HG02610 (cell line): ENCODE measurements around the gene OR2A1.
"Not testable (repeated sequence)": the region's sequence is repeated elsewhere in the genome, so short reads cannot be mapped to it uniquely, and the experiment has no call there.

Experiments
- ATAC-seq: cut with Tn5 transposase; IDR thresholded peaks from one replicate; pipeline ENCODE4 v1.9.1; 2021; ENCODE audit warnings: mild to moderate bottlenecking, moderate library complexity; ENCODE audit not compliant: unreplicated experiment

The OR2A1 gene, protein sequence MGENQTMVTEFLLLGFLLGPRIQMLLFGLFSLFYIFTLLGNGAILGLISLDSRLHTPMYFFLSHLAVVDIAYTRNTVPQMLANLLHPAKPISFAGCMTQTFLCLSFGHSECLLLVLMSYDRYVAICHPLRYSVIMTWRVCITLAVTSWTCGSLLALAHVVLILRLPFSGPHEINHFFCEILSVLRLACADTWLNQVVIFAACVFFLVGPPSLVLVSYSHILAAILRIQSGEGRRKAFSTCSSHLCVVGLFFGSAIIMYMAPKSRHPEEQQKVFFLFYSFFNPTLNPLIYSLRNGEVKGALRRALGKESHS

GRCh38 chr7:144311872-144312469 lies at the start of gene OR2A1:
Gene OR2A1, plus strand, starts transcription at chr7:144312419. Its CDS starts 5,706 bp downstream, at chr7:144318125.
- ATAC-seq, result not testable (repeated sequence)

DNA sequence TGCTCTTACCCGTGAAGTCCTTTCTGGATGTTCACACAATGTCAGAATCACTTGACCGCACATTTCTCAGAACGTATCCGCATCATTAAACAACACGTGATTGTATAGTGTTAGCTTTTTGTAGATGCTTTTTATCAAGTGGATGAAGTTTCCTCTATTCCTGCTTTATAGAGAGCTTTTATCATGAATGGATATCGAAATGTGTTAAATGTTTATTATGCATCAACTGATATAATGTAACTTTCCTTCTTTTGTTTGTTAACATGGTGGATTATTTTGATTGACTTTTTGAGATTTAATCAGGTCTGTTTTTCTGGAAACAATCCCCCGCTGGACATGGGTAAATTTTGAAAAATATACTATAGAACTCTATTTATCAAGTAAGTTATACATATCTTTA lies 47.5 kb upstream of the OR2A1 start, which contains the start of gene OR2A7:
Gene OR2A7, minus strand, starts transcription at position 101 of the 400 bp plus-strand sequence. CDS start 5,164 bp downstream, outside the sequence.
- not testable (repeated sequence) for ATAC-seq

DNA sequence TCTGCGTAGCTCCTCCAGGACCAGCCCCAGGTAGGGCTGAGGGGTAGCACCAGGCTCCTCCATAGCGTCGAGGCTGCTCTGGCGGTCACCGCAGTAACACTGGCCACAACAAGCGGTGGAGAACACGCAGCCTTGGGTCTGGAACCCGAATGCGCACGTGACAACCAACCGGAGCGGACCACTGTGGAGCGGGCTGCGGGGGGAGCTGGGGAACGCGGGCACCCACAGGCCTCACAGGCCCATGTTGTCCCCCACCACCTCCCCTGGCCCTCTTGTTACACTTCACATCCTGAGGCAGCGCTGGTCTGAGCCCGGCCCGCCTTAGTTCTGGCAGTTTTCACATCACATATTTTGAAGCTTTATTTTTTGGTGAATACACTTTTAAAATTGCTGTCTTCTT lies 43.0 kb upstream of the OR2A1 start, which contains the start of gene CTAGE8:
Gene CTAGE8, minus strand, starts transcription at position 101 of the 400 bp plus-strand sequence. Its CDS starts 38 bp downstream, at position 63.
- ATAC-seq, result not testable (repeated sequence)

DNA sequence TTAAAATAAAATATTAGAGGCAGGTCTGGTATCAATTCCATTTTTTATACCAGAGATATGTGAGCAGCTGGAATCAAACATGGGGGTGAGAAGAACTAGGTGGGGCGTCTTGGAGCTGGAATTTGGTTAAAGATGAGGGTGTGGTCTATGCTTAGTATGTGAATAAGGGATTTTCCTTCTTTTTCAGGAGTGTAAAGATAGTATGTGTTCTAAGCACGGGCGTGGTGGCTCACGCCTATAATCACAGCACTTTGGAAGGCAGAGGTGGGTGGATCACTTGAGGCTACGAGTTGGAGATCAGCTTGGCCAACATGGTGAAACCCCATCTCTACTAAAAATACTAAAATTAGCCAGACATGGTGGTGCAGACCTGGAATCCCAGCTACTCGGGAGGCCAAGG lies 36.9 kb upstream of the OR2A1 start:
- not testable (repeated sequence) for ATAC-seq

GRCh38 chr7:144280010-144280409 lies 32.2 kb upstream of the OR2A1 start:
- ATAC-seq, result not testable (repeated sequence)

DNA sequence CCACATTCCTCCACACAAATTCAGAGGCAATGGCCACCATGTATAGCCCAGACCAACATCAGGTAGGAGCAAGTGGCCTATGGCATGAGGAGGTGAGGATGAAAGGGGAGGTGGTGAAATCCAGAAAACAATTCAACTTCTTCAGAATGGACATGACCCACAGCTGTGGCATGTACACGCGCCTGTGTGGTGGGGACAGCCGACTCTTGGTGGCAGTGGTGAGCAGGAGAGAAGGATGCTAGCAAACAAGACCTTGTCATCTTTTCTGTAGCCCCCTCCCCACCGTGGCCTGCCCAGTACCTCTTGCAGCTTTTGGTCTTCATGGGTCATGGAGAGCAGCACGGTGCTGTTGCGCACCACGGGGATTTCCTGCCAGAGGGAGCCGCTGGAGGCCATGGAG lies 30.2 kb upstream of the OR2A1 start:
- ATAC-seq, result not testable (repeated sequence)

- ATAC-seq, result not testable (repeated sequence)
These were observed 29.7 kb upstream of the OR2A1 start for GRCh38 chr7:144282490-144282889.

- ATAC-seq, result not testable (repeated sequence)
These were observed 28.5 kb upstream of the OR2A1 start for GRCh38 chr7:144283716-144284115.

DNA sequence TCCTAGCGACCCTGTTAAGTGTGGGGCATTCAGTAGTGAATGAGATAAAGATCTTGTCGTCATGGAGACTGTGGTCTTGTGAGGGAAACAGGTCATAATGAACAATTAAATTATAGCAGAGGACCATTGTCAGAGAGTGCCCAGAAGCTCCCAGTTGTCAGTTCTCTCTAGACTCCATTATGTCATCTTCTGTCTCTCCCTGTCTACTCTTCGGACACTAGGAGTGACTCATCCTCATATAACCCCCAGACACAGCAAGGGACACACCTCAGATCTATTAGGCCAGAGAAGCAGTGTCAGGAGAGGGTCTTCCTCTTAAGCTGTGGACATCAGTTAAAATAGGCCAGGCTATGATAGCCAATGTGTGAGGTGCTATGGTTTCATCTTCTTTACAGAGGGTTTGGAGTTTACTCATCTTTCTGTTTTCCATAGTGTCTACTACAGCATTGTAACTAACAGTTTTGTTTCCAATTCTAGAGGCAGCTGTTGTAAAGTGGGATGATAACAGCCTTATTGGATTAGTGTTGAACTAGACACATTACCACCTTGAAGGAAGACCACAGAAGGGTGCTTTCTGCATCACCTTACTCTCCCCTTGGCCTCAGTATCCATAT lies 24.9 kb upstream of the OR2A1 start:
- not testable (repeated sequence) for ATAC-seq

DNA sequence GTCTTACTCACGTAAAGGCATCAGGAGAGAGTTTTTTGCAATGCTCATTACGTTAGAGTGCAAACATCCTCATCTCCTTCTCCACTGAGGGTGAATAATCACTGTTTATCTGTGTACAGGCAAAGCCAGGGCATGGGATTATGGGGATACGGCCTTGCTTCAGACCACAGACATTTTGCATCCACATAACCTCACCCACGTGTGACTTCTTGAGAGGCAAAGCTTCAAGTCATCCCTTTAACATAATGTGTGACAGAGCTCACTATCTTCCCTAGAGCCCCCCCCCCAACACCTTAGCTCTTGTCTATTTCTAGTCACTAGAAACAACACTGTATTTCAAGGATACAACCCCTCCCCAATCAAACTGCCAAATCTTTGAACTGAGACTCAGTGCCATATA lies 20.6 kb upstream of the OR2A1 start:
- ATAC-seq, result not testable (repeated sequence)

DNA sequence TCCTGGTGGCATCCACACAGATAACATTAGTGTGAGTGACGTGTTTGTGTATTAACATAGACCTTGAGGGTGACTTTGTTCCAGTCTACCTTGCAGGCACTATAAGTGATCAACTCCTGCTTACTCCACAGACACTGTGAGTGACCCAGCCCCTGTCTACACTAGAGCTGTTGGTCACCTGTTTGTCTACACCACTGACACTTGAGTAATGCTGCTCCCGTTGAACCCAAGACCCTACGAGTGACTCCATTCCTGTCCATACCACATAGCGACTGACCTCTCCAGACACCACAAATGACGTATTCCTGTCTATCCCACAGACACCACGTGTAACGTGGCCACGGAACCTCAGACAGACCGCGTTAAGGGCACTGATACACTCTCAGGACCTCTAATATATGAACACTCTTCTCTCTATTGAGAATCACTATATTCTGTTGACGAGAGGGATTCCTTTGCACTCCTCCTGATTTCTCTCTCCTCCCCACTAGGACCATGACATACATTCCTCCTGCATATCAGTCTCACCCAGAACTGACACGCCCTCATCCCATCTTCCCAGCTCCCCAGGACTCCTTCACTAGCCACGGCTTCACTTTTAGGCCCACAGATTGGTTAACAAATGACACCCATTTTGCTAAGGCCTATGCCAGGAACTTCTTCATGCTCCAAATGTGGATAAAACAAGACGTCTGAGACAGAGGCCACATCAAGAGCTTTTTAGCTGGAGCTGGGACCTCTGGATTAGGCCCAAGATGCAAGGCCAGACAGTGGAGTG lies 19.6 kb upstream of the OR2A1 start:
- not testable (repeated sequence) for ATAC-seq

- peak; percentile 80 for ATAC-seq
These were observed 18.3 kb upstream of the OR2A1 start for GRCh38 chr7:144293794-144294499.

DNA sequence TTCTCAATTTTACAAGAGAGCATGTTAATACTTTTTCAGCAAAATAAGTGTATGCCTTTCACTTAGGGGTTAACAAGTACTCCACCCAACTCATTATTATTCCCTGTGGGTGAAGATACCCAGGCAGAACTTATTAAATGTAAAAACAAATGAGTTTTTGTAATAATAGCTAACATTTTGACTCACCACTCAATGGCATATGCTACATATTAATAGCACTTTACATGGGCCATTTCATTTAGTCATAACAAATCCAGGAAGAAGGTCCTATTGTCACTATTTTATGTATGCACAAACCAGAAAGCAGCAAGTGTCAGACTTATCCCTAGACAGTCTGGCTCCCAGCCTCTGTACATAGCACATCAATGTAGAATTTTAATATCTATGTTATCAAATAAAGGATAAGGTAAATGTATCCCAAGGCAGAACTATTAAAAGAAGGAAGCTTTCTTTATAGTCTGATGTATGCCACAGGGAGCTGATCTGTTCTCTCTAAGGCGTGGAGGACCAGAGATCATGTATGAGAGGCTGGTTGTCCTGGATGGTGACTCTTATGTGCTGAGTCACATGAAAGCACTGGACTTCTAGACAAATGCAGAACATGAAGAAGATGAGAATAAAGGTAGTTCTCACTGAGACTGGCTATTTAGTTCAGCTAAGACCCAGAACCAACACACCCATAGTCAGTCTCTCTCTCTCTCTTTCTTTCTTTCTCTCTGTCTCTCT lies 9.5 kb upstream of the OR2A1 start:
- not testable (repeated sequence) for ATAC-seq

GRCh38 chr7:144303607-144304006 lies 8.6 kb upstream of the OR2A1 start:
- ATAC-seq, result not testable (repeated sequence)

- not testable (repeated sequence) for ATAC-seq
These were observed 7.1 kb upstream of the OR2A1 start for GRCh38 chr7:144305156-144305555.

DNA sequence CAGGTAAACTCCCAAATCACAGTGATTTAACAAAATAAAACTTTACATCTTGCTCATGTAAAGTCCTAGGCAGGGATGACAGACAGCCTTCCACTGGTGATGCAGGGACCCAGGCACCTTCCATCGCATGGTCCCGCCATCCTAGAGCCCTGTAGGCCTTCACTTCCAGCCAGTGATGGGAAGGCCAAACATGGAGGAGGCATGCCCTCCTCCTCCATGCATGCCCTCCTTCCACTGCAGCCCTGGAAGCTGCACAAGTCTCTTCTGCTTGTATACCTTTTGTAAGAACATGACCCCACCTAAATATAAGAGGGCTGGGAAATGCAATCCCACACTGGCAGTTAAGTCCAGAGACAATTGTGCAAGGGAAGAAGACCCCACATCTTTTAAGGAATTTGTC lies 2.5 kb upstream of the OR2A1 start:
- ATAC-seq, result not testable (repeated sequence)

DNA sequence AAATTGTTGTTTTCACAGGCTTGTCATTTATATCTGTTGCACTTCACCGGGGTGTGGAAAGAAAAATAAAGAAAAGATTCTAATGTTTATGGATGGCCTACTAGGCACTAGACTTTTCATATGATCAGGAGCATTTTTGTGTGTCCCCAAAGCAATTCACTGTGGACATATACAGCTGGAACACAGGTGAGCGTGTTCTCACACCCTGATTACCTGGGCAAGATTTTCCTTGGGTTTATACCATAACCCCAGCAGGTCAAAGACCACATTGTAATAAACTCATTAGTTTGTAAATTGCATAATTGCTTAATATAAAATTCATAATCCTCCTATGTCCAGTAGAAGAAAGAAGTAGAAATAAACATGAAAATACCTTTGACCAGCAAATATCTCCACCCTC lies 1.0 kb upstream of the OR2A1 start:
- not testable (repeated sequence) for ATAC-seq

DNA sequence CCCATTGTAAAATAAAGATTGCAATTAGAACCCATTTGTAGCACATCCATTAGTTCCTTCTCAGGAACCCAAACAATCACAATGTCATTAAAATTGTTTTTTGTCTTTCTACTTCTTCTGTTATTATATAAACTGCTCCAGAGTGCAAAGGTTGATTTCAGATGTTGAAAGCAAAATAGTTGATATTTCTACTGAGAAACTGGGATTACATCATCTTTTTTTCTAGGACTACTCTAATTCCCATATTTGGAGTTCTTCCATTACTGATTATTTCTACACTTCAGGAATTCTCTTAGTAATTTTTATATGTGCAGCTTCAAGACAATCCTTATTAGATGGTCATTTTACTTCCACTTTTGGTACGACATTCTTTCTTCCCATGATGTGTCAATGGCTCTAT lies 5.3 kb downstream of the OR2A1 start:
- not testable (repeated sequence) for ATAC-seq

- ATAC-seq, result not testable (repeated sequence)
These were observed 7.3 kb downstream of the OR2A1 start for GRCh38 chr7:144319547-144319946.
